DOHH2 (cell line): ENCODE data around the gene CBARP.

Experiments
- EZH2phosphoT487 ChIP-seq: fragments of 200-600 bp; sonication (generic); IDR thresholded peaks from 2 replicates; pipeline ENCODE4 v1.6.1; 2017; ENCODE audit warnings: borderline replicate concordance, mild to moderate bottlenecking, antibody characterized with exemption, low read length, moderate library complexity, mixed read lengths
- TF ChIP-seq, protein P1 (sequence below): fragments of 200-600 bp; sonication (generic); IDR thresholded peaks from one replicate; pipeline ENCODE4 v1.5.1; 2014; ENCODE audit warnings: antibody characterized with exemption, mild to moderate bottlenecking, low read depth, low read length; ENCODE audit not compliant: poor library complexity, severe bottlenecking

GRCh38 chr19:1243768-1244692 lies 6.2 kb upstream of the CBARP start:
- TF ChIP-seq, protein P1, sequence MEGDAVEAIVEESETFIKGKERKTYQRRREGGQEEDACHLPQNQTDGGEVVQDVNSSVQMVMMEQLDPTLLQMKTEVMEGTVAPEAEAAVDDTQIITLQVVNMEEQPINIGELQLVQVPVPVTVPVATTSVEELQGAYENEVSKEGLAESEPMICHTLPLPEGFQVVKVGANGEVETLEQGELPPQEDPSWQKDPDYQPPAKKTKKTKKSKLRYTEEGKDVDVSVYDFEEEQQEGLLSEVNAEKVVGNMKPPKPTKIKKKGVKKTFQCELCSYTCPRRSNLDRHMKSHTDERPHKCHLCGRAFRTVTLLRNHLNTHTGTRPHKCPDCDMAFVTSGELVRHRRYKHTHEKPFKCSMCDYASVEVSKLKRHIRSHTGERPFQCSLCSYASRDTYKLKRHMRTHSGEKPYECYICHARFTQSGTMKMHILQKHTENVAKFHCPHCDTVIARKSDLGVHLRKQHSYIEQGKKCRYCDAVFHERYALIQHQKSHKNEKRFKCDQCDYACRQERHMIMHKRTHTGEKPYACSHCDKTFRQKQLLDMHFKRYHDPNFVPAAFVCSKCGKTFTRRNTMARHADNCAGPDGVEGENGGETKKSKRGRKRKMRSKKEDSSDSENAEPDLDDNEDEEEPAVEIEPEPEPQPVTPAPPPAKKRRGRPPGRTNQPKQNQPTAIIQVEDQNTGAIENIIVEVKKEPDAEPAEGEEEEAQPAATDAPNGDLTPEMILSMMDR: peak; percentile 93
- no peak for TF ChIP-seq EZH2phosphoT487
